ENCODE data around the gene UBR4. TPM values are rescaled to one million over a fixed set of nuclear protein-coding genes. Genes with fewer than 3 reads are reported as not detected.
"Not testable (repeated sequence)": the region's sequence is repeated elsewhere in the genome, so short reads cannot be mapped to it uniquely, and the experiment has no call there.

The UBR4 gene
- total RNA-seq, 4 donors from 2014 or later: 140 to 418 (median 223) TPM

DNA sequence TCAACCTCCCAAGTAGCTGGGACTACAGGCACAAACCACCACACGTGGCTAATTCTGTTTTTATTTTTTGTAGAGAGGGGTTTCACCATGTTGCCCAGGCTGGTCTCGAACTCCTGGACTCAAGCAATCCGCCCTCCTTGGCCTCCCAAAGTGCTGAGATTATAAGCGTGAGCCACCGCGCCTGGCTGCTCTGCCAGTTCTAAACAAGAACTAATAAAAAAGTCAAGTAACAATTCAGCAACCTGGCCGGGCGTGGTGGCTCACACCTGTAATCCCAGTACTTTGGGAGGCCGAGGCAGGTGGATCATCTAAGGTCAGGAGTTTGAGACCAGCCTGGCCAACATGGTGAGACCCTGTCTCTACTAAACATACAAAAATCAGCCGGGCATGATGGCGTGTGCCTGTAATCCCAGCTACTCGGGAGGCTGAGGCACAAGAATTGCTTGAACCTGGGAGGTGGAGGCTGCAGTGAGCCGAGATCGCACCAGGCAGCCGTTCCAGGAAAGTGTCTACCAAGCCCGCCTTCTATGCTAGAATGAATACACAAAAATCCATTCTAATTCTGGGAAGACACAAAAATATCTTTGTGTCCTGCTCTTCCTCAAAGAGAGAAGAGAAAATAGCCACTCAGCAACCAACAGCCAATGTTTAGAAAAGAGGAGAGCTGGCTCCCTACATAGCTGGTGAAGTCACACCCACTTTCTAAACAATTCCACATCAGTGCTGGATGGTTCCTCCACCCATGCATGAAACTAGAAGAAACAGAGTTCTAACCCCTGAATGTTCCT is 21.9 kb upstream of the UBR4 start:
- intact Hi-C loops (cut with DNase I; ENCODE audit: low total_unique reads); DNase-seq; H3K4me3 ChIP-seq; H3K9me3 ChIP-seq; H3K27me3 ChIP-seq: not testable (repeated sequence)
- peaks cover 8 to 23% (median 19%) of the 10 kb centered on the region in 4 donors for H3K4me1 ChIP-seq
- WGBS, 2 donors (ENCODE audit: low coverage in 1 of 2): 81 to 83% methylated on average over 5 to 16 of the region's 16 CpGs
- in situ Hi-C loops (cut with MboI; ENCODE audit: low pct_ligation_motif_present in 1 of 4, low pct_unique_long_range_greater_than_20kb in 1 of 4, low sequenced_read_pairs in 3 of 4): loop anchor here in 2 of 4 donors (25.0 kb wide), 1 partner anchor 320 kb away; the partner anchor contains the start of gene ALDH4A1 (in 2 of the 2)
- peak in 1 of 3 donors; percentile 16 for TF ChIP-seq POLR2AphosphoS5 (IDR thresholded peaks at IDR 0.05)
- H3K27ac ChIP-seq: peak overlapping the region; percentile 56 to 71 (median 64)
- peaks cover 0 to 54% (median 14%) of the 10 kb centered on the region in 4 donors for H3K36me3 ChIP-seq

DNA sequence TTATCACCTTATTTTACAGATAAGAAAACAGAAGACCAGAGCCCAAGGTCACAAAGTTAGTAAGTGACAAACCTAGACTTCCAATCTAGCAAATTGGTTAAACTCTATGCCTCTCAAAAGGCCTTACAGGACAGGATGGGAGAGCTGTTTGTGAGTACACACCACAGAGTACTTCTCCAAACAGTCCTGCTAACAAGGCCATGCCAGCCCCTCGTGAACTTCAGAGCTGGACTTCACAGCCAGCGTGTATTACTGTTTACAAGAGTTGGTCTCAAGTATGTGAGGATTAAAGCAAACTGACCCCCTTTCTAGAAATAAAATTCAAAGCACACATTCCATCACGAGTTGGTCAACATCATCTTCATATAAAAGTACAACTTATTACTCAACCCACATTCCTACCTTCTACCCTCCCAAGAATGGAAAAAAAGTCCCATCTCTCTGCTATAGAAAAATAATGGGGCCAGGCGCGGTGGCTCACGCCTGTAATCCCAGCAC is 19.8 kb upstream of the UBR4 start:
- Histone ChIP-seq H3K36me3 (peaks cover 0 to 59% (median 14%) of the 10 kb centered on the region in 4 donors), H3K4me1 (peaks cover 8 to 23% (median 19%) of the 10 kb centered on the region in 4 donors), H3K4me3 (no peak overlapping the region), H3K9me3 (no peaks in the 10 kb centered on the region), H3K27me3 (no peaks in the 10 kb centered on the region), H3K27ac (no peak overlapping the region)
- in situ Hi-C loops (cut with MboI; ENCODE audit: low pct_ligation_motif_present in 1 of 4, low pct_unique_long_range_greater_than_20kb in 1 of 4, low sequenced_read_pairs in 3 of 4): loop anchor here in 2 of 4 donors (25.0 kb wide), 1 partner anchor 318 kb away; the partner anchor contains the start of gene ALDH4A1 (in 2 of the 2)
- 77 to 86% methylated on average over 3 to 6 of the region's 6 CpGs for WGBS, 2 donors (ENCODE audit: low coverage in 1 of 2)
- TF ChIP-seq POLR2AphosphoS5 (IDR thresholded peaks at IDR 0.05): no peak
- no peak for TF ChIP-seq POLR2A (IDR thresholded peaks at IDR 0.05)
- TF ChIP-seq, protein P1, sequence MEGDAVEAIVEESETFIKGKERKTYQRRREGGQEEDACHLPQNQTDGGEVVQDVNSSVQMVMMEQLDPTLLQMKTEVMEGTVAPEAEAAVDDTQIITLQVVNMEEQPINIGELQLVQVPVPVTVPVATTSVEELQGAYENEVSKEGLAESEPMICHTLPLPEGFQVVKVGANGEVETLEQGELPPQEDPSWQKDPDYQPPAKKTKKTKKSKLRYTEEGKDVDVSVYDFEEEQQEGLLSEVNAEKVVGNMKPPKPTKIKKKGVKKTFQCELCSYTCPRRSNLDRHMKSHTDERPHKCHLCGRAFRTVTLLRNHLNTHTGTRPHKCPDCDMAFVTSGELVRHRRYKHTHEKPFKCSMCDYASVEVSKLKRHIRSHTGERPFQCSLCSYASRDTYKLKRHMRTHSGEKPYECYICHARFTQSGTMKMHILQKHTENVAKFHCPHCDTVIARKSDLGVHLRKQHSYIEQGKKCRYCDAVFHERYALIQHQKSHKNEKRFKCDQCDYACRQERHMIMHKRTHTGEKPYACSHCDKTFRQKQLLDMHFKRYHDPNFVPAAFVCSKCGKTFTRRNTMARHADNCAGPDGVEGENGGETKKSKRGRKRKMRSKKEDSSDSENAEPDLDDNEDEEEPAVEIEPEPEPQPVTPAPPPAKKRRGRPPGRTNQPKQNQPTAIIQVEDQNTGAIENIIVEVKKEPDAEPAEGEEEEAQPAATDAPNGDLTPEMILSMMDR (IDR thresholded peaks at IDR 0.05): no peak
- no peak for TF ChIP-seq EP300 (IDR thresholded peaks at IDR 0.05; ENCODE audit: low read depth)
- DNase-seq: no peak
- intact Hi-C loops (cut with DNase I; ENCODE audit: low total_unique reads): no loop called here

DNA sequence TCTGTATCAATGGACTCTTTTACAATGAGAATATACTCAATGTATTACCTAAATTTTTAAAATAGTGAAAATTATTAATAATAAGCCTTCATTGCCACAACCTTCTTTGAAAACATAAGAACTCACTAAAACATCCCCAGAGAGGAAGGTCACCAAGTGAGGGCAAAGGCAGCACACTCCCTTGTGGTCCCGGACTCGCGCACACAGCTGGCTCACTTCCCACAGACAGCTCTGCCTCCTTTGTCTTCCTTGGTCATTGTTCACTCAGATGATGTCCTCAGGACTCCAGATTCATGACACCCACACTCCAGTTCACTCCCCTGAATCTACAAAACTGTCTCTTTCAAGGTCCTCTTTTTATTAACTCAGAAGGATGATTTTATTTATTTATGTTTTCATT is 19.2 kb upstream of the UBR4 start:
- Histone ChIP-seq H3K9me3 (no peaks in the 10 kb centered on the region), H3K27me3 (no peaks in the 10 kb centered on the region), H3K4me3 (no peak overlapping the region), H3K36me3 (peaks cover 0 to 57% (median 12%) of the 10 kb centered on the region in 4 donors), H3K4me1 (peaks cover 8 to 23% (median 19%) of the 10 kb centered on the region in 4 donors), H3K27ac (no peak overlapping the region)
- intact Hi-C loops (cut with DNase I; ENCODE audit: low total_unique reads): no loop called here
- DNase-seq: no peak
- 84 to 86% methylated on average over 3 of the region's 3 CpGs for WGBS, 2 donors (ENCODE audit: low coverage in 1 of 2)
- in situ Hi-C loops (cut with MboI; ENCODE audit: low pct_ligation_motif_present in 1 of 4, low pct_unique_long_range_greater_than_20kb in 1 of 4, low sequenced_read_pairs in 3 of 4): loop anchor here in 2 of 4 donors (25.0 kb wide), 1 partner anchor 317 kb away; the partner anchor contains the start of gene ALDH4A1 (in 2 of the 2)
- TF ChIP-seq, protein P1 (IDR thresholded peaks at IDR 0.05): no peak
- no peak for TF ChIP-seq POLR2A (IDR thresholded peaks at IDR 0.05)
- no peak for TF ChIP-seq EP300 (IDR thresholded peaks at IDR 0.05; ENCODE audit: low read depth)
- TF ChIP-seq POLR2AphosphoS5 (IDR thresholded peaks at IDR 0.05): no peak

DNA sequence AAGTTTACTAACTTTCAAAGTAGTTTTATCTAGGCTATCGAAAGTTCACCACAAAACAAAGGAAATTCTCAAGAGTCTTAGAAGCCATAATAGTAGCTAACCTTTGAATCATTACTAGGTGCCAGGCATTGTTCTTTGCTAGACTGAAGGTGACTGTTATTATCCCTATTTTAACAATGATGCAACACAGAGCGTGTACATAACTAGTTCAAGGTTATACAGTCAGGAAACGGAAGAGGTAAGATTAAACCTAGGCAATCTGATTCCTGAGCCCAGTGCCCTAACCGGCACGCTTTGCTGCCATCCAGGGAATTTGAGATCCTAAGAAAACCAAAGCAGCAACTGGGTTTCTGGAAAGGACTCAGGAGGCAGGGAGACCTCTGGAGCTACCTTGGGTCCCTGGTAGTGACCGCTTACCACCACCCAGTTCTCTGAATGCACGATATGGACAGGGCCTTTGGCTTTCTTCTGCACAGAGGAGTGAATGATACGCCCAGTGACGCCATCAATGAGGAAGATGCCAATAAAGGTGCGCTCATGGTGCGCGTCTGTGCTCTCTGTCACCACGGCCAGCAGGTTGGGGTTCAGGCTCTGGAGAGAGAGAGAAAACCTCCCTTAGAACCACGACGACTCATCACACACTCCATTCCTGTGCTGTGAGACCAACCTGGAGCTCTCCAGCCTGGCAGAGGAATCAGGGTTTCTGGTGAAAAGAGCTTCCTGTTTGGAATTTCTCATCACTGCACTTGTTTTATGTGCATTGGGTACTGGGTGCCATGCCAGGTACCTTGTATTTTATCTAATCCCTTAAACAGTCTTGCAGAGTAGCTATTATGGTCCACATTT is 13.1 kb upstream of the UBR4 start:
- DNase-seq: no peak
- Histone ChIP-seq H3K27ac (no peak overlapping the region), H3K4me1 (no peaks in the 10 kb centered on the region), H3K36me3 (peaks cover 0 to 60% (median 18%) of the 10 kb centered on the region in 4 donors), H3K9me3 (no peaks in the 10 kb centered on the region), H3K27me3 (no peaks in the 10 kb centered on the region), H3K4me3 (no peak overlapping the region)
- WGBS, 2 donors (ENCODE audit: low coverage in 1 of 2): 89 to 93% methylated on average over 4 to 15 of the region's 15 CpGs
- intact Hi-C loops (cut with DNase I; ENCODE audit: low total_unique reads): no loop called here
- in situ Hi-C loops (cut with MboI; ENCODE audit: low pct_ligation_motif_present in 1 of 4, low pct_unique_long_range_greater_than_20kb in 1 of 4, low sequenced_read_pairs in 3 of 4): no loop called here
- TF ChIP-seq POLR2AphosphoS5 (IDR thresholded peaks at IDR 0.05) (no peak), POLR2A (IDR thresholded peaks at IDR 0.05) (no peak), EP300 (IDR thresholded peaks at IDR 0.05; ENCODE audit: low read depth) (no peak)
- TF ChIP-seq, protein P1 (IDR thresholded peaks at IDR 0.05): no peak

All from transverse colon (tissue), 4 donors.